C4-2B (cell line): ENCODE results near the gene PEX5.

ENCODE experiments used
- CTCF ChIP-seq: fragments of 450-650 bp; conservative IDR thresholded peaks from 2 replicates; pipeline ENCODE4 v1.5.1; 2017; ENCODE audit warnings: mild to moderate bottlenecking
- ZFX ChIP-seq: fragments of 450-650 bp; IDR thresholded peaks from 2 replicates; pipeline ENCODE4 v1.6.1; 2017

GRCh38 chr12:7206691-7207090, 17.2 kb downstream of the PEX5 start:
- TF ChIP-seq CTCF (no peak), ZFX (no peak)
